ENCODE data around the gene NANOS3.

- TF ChIP-seq ZNF274 (IDR thresholded peaks at IDR 0.05; ENCODE audit: low read depth, low read length) (no peak), YY1 (IDR thresholded peaks at IDR 0.05; ENCODE audit: insufficient read depth, insufficient read length) (no peak)
Observed at GRCh38 chr19:13861714-13862531, 15.0 kb upstream of the NANOS3 start.

Data from NT2/D1 (cell line).